K562 (cell line): ENCODE measurements around the gene CKMT1A. TPM values are rescaled to one million over a fixed set of nuclear protein-coding genes. Genes with fewer than 3 reads are reported as not detected.

Experiments
- ARID3B ChIP-seq: fragments of 250-450 bp; sonication (Bioruptor Pico); IDR thresholded peaks from 2 replicates; pipeline ENCODE4 v1.4.0; 2020; ENCODE audit warnings: borderline replicate concordance
- ARNT ChIP-seq, 2 experiments: fragments of 450-650 bp; IDR thresholded peaks; 2 replicates each; pipeline ENCODE4 v1.6.1; 2016; ENCODE audit warnings: mild to moderate bottlenecking in 1 of 2
- BRD9 ChIP-seq: fragments of 450-650 bp; IDR thresholded peaks from 2 replicates; pipeline ENCODE4 v1.6.1; 2018; ENCODE audit warnings: low read depth; ENCODE audit not compliant: partially characterized antibody
- C11orf30 ChIP-seq: fragments of 450-650 bp; IDR thresholded peaks from 2 replicates; pipeline ENCODE4 v1.6.1; 2016; ENCODE audit warnings: low read depth, mild to moderate bottlenecking
- ELF4 ChIP-seq: fragments of 450-650 bp; formaldehyde crosslinking; IDR thresholded peaks from 2 replicates; pipeline ENCODE4 v1.4.0; 2022; ENCODE audit warnings: missing genetic modification characterization
- HMGN3 ChIP-seq: IDR thresholded peaks from 2 replicates; pipeline ENCODE4 v1.6.1; 2011; ENCODE audit warnings: borderline replicate concordance, low read depth, mild to moderate bottlenecking, mixed read lengths, low read length; ENCODE audit not compliant: insufficient read length; ENCODE audit errors: extremely low read depth
- MEIS2 ChIP-seq: fragments of 450-650 bp; IDR thresholded peaks from 2 replicates; pipeline ENCODE4 v1.6.1; 2014; ENCODE audit warnings: mild to moderate bottlenecking; ENCODE audit not compliant: partially characterized antibody
- NBN ChIP-seq: fragments of 450-650 bp; IDR thresholded peaks from 2 replicates; pipeline ENCODE4 v1.6.1; 2016; ENCODE audit warnings: low read depth, mild to moderate bottlenecking
- REST ChIP-seq, 2 experiments: fragments of 450-650 bp; formaldehyde crosslinking in 1 of 2; IDR thresholded peaks; 2 replicates each; pipeline versions ENCODE4 v1.4.0 to v1.6.1; 2014 to 2020; ENCODE audit warnings: mild to moderate bottlenecking in 2 of 2, borderline replicate concordance in 1 of 2, low read depth in 1 of 2
- SP2 ChIP-seq: IDR thresholded peaks from 2 replicates; pipeline ENCODE4 v1.6.1; 2011; ENCODE audit warnings: mild to moderate bottlenecking, low read depth, low read length, moderate library complexity; ENCODE audit not compliant: poor library complexity, severe bottlenecking; ENCODE audit errors: extremely low read depth
- TAF7 ChIP-seq: fragments of 450-650 bp; IDR thresholded peaks from 2 replicates; pipeline ENCODE4 v1.6.1; 2016; ENCODE audit warnings: missing genetic modification characterization, missing compliant biosample characterization
- TAL1 ChIP-seq: fragments of 450-650 bp; IDR thresholded peaks from 2 replicates; pipeline ENCODE4 v1.6.1; 2016; ENCODE audit warnings: mild to moderate bottlenecking
- TARDBP ChIP-seq: fragments of 450-650 bp; IDR thresholded peaks from 2 replicates; pipeline ENCODE4 v1.6.1; 2016
- TRIM25 ChIP-seq: fragments of 450-650 bp; IDR thresholded peaks from 2 replicates; pipeline ENCODE4 v1.7.0; 2016; ENCODE audit warnings: borderline replicate concordance
- ZKSCAN1 ChIP-seq: fragments of 150-350 bp; IDR thresholded peaks from 2 replicates; pipeline ENCODE4 v1.6.1; 2016; ENCODE audit warnings: low read depth, low read length
- ZNF175 ChIP-seq: fragments of 200-800 bp; sonication (Bioruptor generic); IDR thresholded peaks from 2 replicates; pipeline ENCODE4 v1.6.1; 2016; ENCODE audit warnings: low read depth, mild to moderate bottlenecking, missing genetic modification characterization, missing compliant biosample characterization
- ZNF431 ChIP-seq: sonication (generic); formaldehyde crosslinking; IDR thresholded peaks from 2 replicates; pipeline ENCODE4 v1.8.0; 2022; ENCODE audit warnings: mild to moderate bottlenecking, missing genetic modification reagents
- polyA plus RNA-seq, 8 experiments: library from polyadenylated mRNA; depleted of rRNA in 4 of 8; stranded (reverse) in 5 of 8; unstranded in 3 of 8; fragments of >200 nt; fragmentation: Nextera tagmentation in 2 of 8; fragmentation: Illumina TruSeq in 1 of 8; extraction: Ambion mirVana in 2 of 8; extraction: Trizol in 1 of 8; gene quantifications; 2 replicates each; pipeline versions ENCODE4 v1.2.1 to v1.2.3, GENCODE V29; 2011 to 2014; ENCODE audit warnings: inconsistent platforms in 1 of 8, missing spikeins in 1 of 8
- total RNA-seq, 7 experiments: library from RNA; depleted of rRNA in 6 of 7; stranded (reverse); fragments of >200 nt in 6 of 7; fragmentation: Illumina TruSeq in 2 of 7; extraction: Trizol in 2 of 7; gene quantifications; 2 replicates each; pipeline versions ENCODE4 v1.2.1 to v1.2.3, GENCODE V29; 2011 to 2021; ENCODE audit warnings: low replicate concordance in 1 of 7

Gene CKMT1A
- total and polyA plus RNA-seq, 9 of the 15 experiments (the other 6 are each of a cell fraction or from before 2014, with no cell fraction given): 3.6 to 13.5 (median 7.7) TPM

- TF ChIP-seq SP2 (no peak), ZNF431 (CRISPR knock-in tag) (no peak), ZKSCAN1 (no peak), ARNT (IDR thresholded peaks at IDR 0.05) (no peak), REST (IDR thresholded peaks at IDR 0.05; ENCODE audit: borderline replicate concordance) (no peak), REST (CRISPR knock-in tag; IDR thresholded peaks at IDR 0.05; ENCODE audit: low read depth) (no peak), MEIS2 (no peak), TAL1 (no peak), TAF7 (tag) (no peak), TARDBP (no peak), HMGN3 (no peak), ELF4 (CRISPR knock-in tag) (no peak), ARID3B (CRISPR knock-in tag) (no peak), C11orf30 (peak; percentile 83), NBN (no peak), ZNF175 (no peak), TRIM25 (no peak), BRD9 (no peak)
These were observed 9.2 kb downstream of the CKMT1A start (continued) for GRCh38 chr15:43702701-43703424.
